Neural progenitor cell (in vitro differentiated cells): ENCODE data around the gene GSTA5. TPM values are rescaled to one million over a fixed set of nuclear protein-coding genes. Genes with fewer than 3 reads are reported as not detected.

Experiments
- DNase-seq: peaks from one replicate; pipeline ENCODE4 v3.0.0-alpha.2; 2016; ENCODE audit warnings: low spot score
- H2AFZ ChIP-seq: fragments of 200-600 bp; sonication (generic); replicated peaks from 2 replicates; pipeline ENCODE4 v1.6.1; 2016; ENCODE audit warnings: antibody characterized with exemption
- H3F3A ChIP-seq: fragments of 200-600 bp; sonication (generic); 2 replicates; pipeline ENCODE4 v1.6.1; 2016; ENCODE audit warnings: antibody characterized with exemption, low read depth
- H3K27ac ChIP-seq: fragments of 200-600 bp; sonication (generic); 2 replicates; pipeline ENCODE4 v1.5.1; 2016; ENCODE audit warnings: mild to moderate bottlenecking
- H3K27me3 ChIP-seq: fragments of 200-600 bp; sonication (generic); 2 replicates; pipeline ENCODE4 v1.6.1; 2016; ENCODE audit warnings: mild to moderate bottlenecking, moderate library complexity
- H3K36me3 ChIP-seq: fragments of 200-600 bp; sonication (generic); 2 replicates; pipeline ENCODE4 v1.5.1; 2016
- H3K4me1 ChIP-seq: fragments of 200-600 bp; sonication (generic); 2 replicates; pipeline ENCODE4 v1.6.1; 2016; ENCODE audit warnings: mixed run types
- H3K4me2 ChIP-seq: fragments of 200-600 bp; sonication (generic); 2 replicates; pipeline ENCODE4 v1.6.1; 2016
- H3K4me3 ChIP-seq: fragments of 200-600 bp; sonication (generic); 2 replicates; pipeline ENCODE4 v1.5.1; 2016
- H3K79me2 ChIP-seq: fragments of 200-600 bp; sonication (generic); 2 replicates; pipeline ENCODE4 v1.6.1; 2016; ENCODE audit warnings: low read depth
- H3K9ac ChIP-seq: fragments of 200-600 bp; sonication (generic); 2 replicates; pipeline ENCODE4 v1.6.1; 2016
- H3K9me3 ChIP-seq: fragments of 200-600 bp; sonication (generic); 2 replicates; pipeline ENCODE4 v1.5.1; 2016; ENCODE audit warnings: low read depth
- H4K20me1 ChIP-seq: fragments of 200-600 bp; sonication (generic); 2 replicates; pipeline ENCODE4 v1.6.1; 2016; ENCODE audit warnings: low read depth
- H3K27ac Mint-ChIP-seq: 3 replicates; pipeline ENCODE4 v1.8.0; 2021; ENCODE audit warnings: mixed read lengths
- H3K27me3 Mint-ChIP-seq: 2 replicates; pipeline ENCODE4 v1.8.0; 2022; ENCODE audit warnings: low read depth, mild to moderate bottlenecking, inconsistent platforms, moderate library complexity, mixed read lengths; ENCODE audit not compliant: insufficient read depth
- H3K36me3 Mint-ChIP-seq: 3 replicates; pipeline ENCODE4 v1.8.0; 2021; ENCODE audit warnings: mixed read lengths
- H3K4me1 Mint-ChIP-seq: 3 replicates; pipeline ENCODE4 v1.8.0; 2021; ENCODE audit warnings: mixed read lengths
- H3K4me3 Mint-ChIP-seq: 3 replicates; pipeline ENCODE4 v1.8.0; 2021; ENCODE audit warnings: mild to moderate bottlenecking, moderate library complexity, mixed read lengths
- H3K9me3 Mint-ChIP-seq: 3 replicates; pipeline ENCODE4 v1.8.0; 2020; ENCODE audit warnings: mixed read lengths
- CTCF ChIP-seq: fragments of 200-600 bp; sonication (generic); IDR thresholded peaks from 2 replicates; pipeline ENCODE4 v1.5.1; 2017; ENCODE audit warnings: antibody characterized with exemption, mild to moderate bottlenecking
- EZH2 ChIP-seq: fragments of 200-600 bp; sonication (generic); IDR thresholded peaks from 2 replicates; pipeline ENCODE4 v1.6.1; 2017; ENCODE audit warnings: antibody characterized with exemption, mild to moderate bottlenecking, moderate library complexity
- EZH2phosphoT487 ChIP-seq: fragments of 200-600 bp; sonication (generic); IDR thresholded peaks from 2 replicates; pipeline ENCODE4 v1.6.1; 2017; ENCODE audit warnings: antibody characterized with exemption
- total RNA-seq: library from RNA; depleted of rRNA; stranded (reverse); fragments of >200 nt; gene quantifications from 2 replicates; pipeline ENCODE4 v1.2.3, GENCODE V29; 2015; ENCODE audit warnings: low replicate concordance

The GSTA5 gene
- total RNA-seq, 1 donor from 2014 or later, result not detected

- H2AFZ ChIP-seq, result no peak overlapping the region
- peaks cover 7% of the 10 kb centered on the region for H3K4me1 ChIP-seq
- Mint-ChIP-seq H3K36me3 (no peaks in the 10 kb centered on the region), H3K27me3 (peaks cover 9% of the 10 kb centered on the region), H3K4me3 (no peak overlapping the region), H3K9me3 (no peaks in the 10 kb centered on the region), H3K4me1 (peaks cover 13% of the 10 kb centered on the region), H3K27ac (no peak overlapping the region)
- no peak overlapping the region for H3K27ac ChIP-seq
- no peaks in the 10 kb centered on the region for H3K79me2 ChIP-seq
- no peak overlapping the region for H3K9ac ChIP-seq
- H3K4me3 ChIP-seq, result no peak overlapping the region
- H3K9me3 ChIP-seq, result no peaks in the 10 kb centered on the region
- H3K27me3 ChIP-seq, result no peaks in the 10 kb centered on the region
- H3K4me2 ChIP-seq, result no peak overlapping the region
- no peaks in the 10 kb centered on the region for H4K20me1 ChIP-seq
- no peaks in the 10 kb centered on the region for H3K36me3 ChIP-seq
- DNase-seq, result no peak
- TF ChIP-seq CTCF (no peak), EZH2phosphoT487 (no peak), EZH2 (no peak)
- no peaks in the 10 kb centered on the region for H3F3A ChIP-seq
Measured at GRCh38 chr6:52877168-52877567, 36.6 kb upstream of the GSTA5 start.

- no peaks in the 10 kb centered on the region for H4K20me1 ChIP-seq
- TF ChIP-seq EZH2, result no peak
- no peak for TF ChIP-seq EZH2phosphoT487
- no peak for TF ChIP-seq CTCF
- no peaks in the 10 kb centered on the region for H3K36me3 Mint-ChIP-seq
- H3K9ac ChIP-seq, result no peak overlapping the region
- H3K36me3 ChIP-seq, result no peaks in the 10 kb centered on the region
- peaks cover 4% of the 10 kb centered on the region for H3K27me3 Mint-ChIP-seq
- no peak overlapping the region for H3K27ac Mint-ChIP-seq
- H3K4me3 ChIP-seq, result no peak overlapping the region
- H3K4me3 Mint-ChIP-seq, result no peak overlapping the region
- no peaks in the 10 kb centered on the region for H3K9me3 Mint-ChIP-seq
- no peak for DNase-seq
- H3K9me3 ChIP-seq, result no peaks in the 10 kb centered on the region
- no peak overlapping the region for H2AFZ ChIP-seq
- peaks cover 10% of the 10 kb centered on the region for H3K4me1 Mint-ChIP-seq
- no peaks in the 10 kb centered on the region for H3K27me3 ChIP-seq
- H3K4me2 ChIP-seq, result no peak overlapping the region
- H3K27ac ChIP-seq, result no peak overlapping the region
- peaks cover 7% of the 10 kb centered on the region for H3K4me1 ChIP-seq
- no peaks in the 10 kb centered on the region for H3K79me2 ChIP-seq
- H3F3A ChIP-seq, result no peaks in the 10 kb centered on the region
Measured at GRCh38 chr6:52876056-52876787, 35.6 kb upstream of the GSTA5 start.

GRCh38 chr6:52872031-52872430 is 31.4 kb upstream of the GSTA5 start:
- Histone ChIP-seq H3K36me3 (no peaks in the 10 kb centered on the region), H3K9me3 (no peaks in the 10 kb centered on the region), H3K4me2 (no peak overlapping the region), H3K4me1 (peaks cover 14% of the 10 kb centered on the region), H3K27me3 (no peaks in the 10 kb centered on the region), H3K79me2 (no peaks in the 10 kb centered on the region), H3K9ac (no peak overlapping the region), H3K27ac (no peak overlapping the region), H3F3A (no peaks in the 10 kb centered on the region), H3K4me3 (no peak overlapping the region), H2AFZ (no peak overlapping the region), H4K20me1 (no peaks in the 10 kb centered on the region)
- Mint-ChIP-seq H3K9me3 (no peaks in the 10 kb centered on the region), H3K27me3 (no peaks in the 10 kb centered on the region), H3K36me3 (no peaks in the 10 kb centered on the region), H3K27ac (no peak overlapping the region), H3K4me3 (no peak overlapping the region), H3K4me1 (peaks cover 14% of the 10 kb centered on the region)
- no peak for TF ChIP-seq EZH2
- no peak for TF ChIP-seq EZH2phosphoT487
- no peak for TF ChIP-seq CTCF
- DNase-seq, result no peak
